ENCODE data around the gene PNRC2. TPM values are rescaled to one million over a fixed set of nuclear protein-coding genes. Genes with fewer than 3 reads are reported as not detected.

The PNRC2 gene
- total and polyA plus RNA-seq, 2 donors (not counting 3 experiments of a cell fraction or from before 2014, with no cell fraction given) = 70.2 to 77.8 TPM

GRCh38 chr1:23925279-23925678 lies 34.3 kb upstream of the PNRC2 start:
- dilution Hi-C loops (cut with MboI; ENCODE audit: extremely low pct_ligation_motif_present, low sequenced_read_pairs) (no loop called here), intact Hi-C loops (cut with micrococcal nuclease) (no loop called here)
- ChIA-PET POLR2A (no interaction called here), CTCF (interaction anchor here (0.6 to 1.0 kb wide), 3 partner anchors 8 to 29 kb away, joined by 3 to 5 read pairs (median 3); no protein-coding TSS in a partner anchor)
- Histone ChIP-seq H3K9me3 (replicated peaks; ENCODE audit: control insufficient read depth, insufficient read depth, low read length) (no peaks in the 10 kb centered on the region), H3K4me2 (ENCODE audit: insufficient read depth, low read length) (no peak overlapping the region), H4K20me1 (replicated peaks; ENCODE audit: control insufficient read depth, extremely low read depth, insufficient read depth, low read length) (no peaks in the 10 kb centered on the region), H3K27ac (ENCODE audit: insufficient read depth, low read depth, low read length) (no peak overlapping the region), H3K79me2 (ENCODE audit: control insufficient read depth, insufficient read depth, low read length) (no peaks in the 10 kb centered on the region), H3K9ac (replicated peaks; ENCODE audit: extremely low read depth, insufficient read depth, low read length) (no peak overlapping the region), H2AFZ (ENCODE audit: low read depth, low read length) (no peak overlapping the region), H3K27me3 (ENCODE audit: control insufficient read depth in 2 of 2, insufficient read depth in 2 of 2, low read length in 2 of 2) (peaks cover 1 to 8% of the 10 kb centered on the region in 2 experiments), H3K4me1 (ENCODE audit: control insufficient read depth, extremely low read depth, insufficient read depth, low read length) (no peaks in the 10 kb centered on the region), H3K4me3 (replicated peaks in 1 of 3; ENCODE audit: insufficient read depth in 1 of 3, low read depth in 1 of 3, low read length in 3 of 3) (no peak overlapping the region), H3K36me3 (ENCODE audit: control insufficient read depth in 2 of 2, extremely low read depth in 1 of 2, insufficient read depth in 2 of 2, low read length in 2 of 2) (no peaks in the 10 kb centered on the region), H3K9me1 (replicated peaks; ENCODE audit: control insufficient read depth, extremely low read depth, insufficient read depth, low read length) (no peaks in the 10 kb centered on the region)
- TF ChIP-seq MAX (IDR thresholded peaks at IDR 0.05; ENCODE audit: insufficient read depth, insufficient read length) (no peak), JUN (IDR thresholded peaks at IDR 0.05; ENCODE audit: borderline replicate concordance, insufficient read depth, insufficient read length, low read depth) (no peak), FOS (IDR thresholded peaks at IDR 0.05; ENCODE audit: borderline replicate concordance, insufficient read depth, low read length) (no peak), MYC (IDR thresholded peaks at IDR 0.05; ENCODE audit: low read depth, low read length) (no peak), POLR2AphosphoS5 (IDR thresholded peaks at IDR 0.05; ENCODE audit: insufficient read depth, low read depth, low read length) (no peak)
- TF ChIP-seq, protein P1, sequence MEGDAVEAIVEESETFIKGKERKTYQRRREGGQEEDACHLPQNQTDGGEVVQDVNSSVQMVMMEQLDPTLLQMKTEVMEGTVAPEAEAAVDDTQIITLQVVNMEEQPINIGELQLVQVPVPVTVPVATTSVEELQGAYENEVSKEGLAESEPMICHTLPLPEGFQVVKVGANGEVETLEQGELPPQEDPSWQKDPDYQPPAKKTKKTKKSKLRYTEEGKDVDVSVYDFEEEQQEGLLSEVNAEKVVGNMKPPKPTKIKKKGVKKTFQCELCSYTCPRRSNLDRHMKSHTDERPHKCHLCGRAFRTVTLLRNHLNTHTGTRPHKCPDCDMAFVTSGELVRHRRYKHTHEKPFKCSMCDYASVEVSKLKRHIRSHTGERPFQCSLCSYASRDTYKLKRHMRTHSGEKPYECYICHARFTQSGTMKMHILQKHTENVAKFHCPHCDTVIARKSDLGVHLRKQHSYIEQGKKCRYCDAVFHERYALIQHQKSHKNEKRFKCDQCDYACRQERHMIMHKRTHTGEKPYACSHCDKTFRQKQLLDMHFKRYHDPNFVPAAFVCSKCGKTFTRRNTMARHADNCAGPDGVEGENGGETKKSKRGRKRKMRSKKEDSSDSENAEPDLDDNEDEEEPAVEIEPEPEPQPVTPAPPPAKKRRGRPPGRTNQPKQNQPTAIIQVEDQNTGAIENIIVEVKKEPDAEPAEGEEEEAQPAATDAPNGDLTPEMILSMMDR (IDR thresholded peaks at IDR 0.05; ENCODE audit: extremely low read depth in 1 of 2, insufficient read depth in 1 of 2, low read depth in 1 of 2, low read length in 2 of 2) = no peak
- FAIRE-seq = no peak
- BruUV-seq (replicated peaks) = no TSS peak
- DNase-seq (ENCODE audit: low read depth, low spot score) = no peak

Measured in endothelial cell of umbilical vein (primary cell).